Activated CD4-positive, alpha-beta memory T cell treated with anti-CD3 and anti-CD28 coated beads, Interleukin-2, amount 10 ng/mL, durations not matched to agents 7 days and 5 days (primary cell): Measurements from ENCODE around the gene HNRNPC. TPM values are rescaled to one million over a fixed set of nuclear protein-coding genes. Genes with fewer than 3 reads are reported as not detected.
"Not testable (repeated sequence)": the region's sequence is repeated elsewhere in the genome, so short reads cannot be mapped to it uniquely, and the experiment has no call there.

Source experiments
- CTCF ChIA-PET: fragments of 350-600 bp; sonication (Branson Sonifier 250); formaldehyde crosslinking; loops from one replicate; lab custom pipeline; 2021; ENCODE audit warnings: antibody characterized with exemption, inconsistent platforms; lab: Charles Lee
- POLR2A ChIA-PET: fragments of 350-600 bp; sonication (Branson Sonifier 250); formaldehyde crosslinking; loops from one replicate; lab custom pipeline; 2021; ENCODE audit warnings: antibody characterized with exemption; lab: Charles Lee
- DNase-seq: peaks from one replicate; pipeline ENCODE4 v3.0.0-alpha.2; 2020
- H3K27ac Mint-ChIP-seq: one replicate; pipeline ENCODE4 v1.8.0; 2021; ENCODE audit warnings: mild to moderate bottlenecking, mixed read lengths
- H3K27me3 Mint-ChIP-seq: one replicate; pipeline ENCODE4 v1.8.0; 2021; ENCODE audit warnings: mixed read lengths
- H3K36me3 Mint-ChIP-seq: one replicate; pipeline ENCODE4 v1.8.0; 2021; ENCODE audit warnings: low read depth, mixed read lengths
- H3K4me1 Mint-ChIP-seq: one replicate; pipeline ENCODE4 v1.8.0; 2021; ENCODE audit warnings: mixed read lengths
- H3K4me3 Mint-ChIP-seq: one replicate; pipeline ENCODE4 v1.8.0; 2021; ENCODE audit warnings: mild to moderate bottlenecking, mixed read lengths
- H3K9me3 Mint-ChIP-seq: one replicate; pipeline ENCODE4 v1.8.0; 2021; ENCODE audit warnings: mixed read lengths
- total RNA-seq, 2 experiments: library from RNA; stranded (reverse); gene quantifications; one replicate each; pipeline ENCODE4 v1.2.3, GENCODE V29; 2021

The HNRNPC gene
- total RNA-seq, 2 experiments from 2014 or later = 689 to 710 TPM

GRCh38 chr14:21215130-21215878 is 53.9 kb downstream of the HNRNPC start:
- ChIA-PET POLR2A (interaction anchor here (0.6 to 3.7 kb wide), 14 partner anchors 12 to 1247 kb away, joined by 3 to 24 read pairs (median 4); no protein-coding TSS in a partner anchor), CTCF (interaction anchor here (1.0 kb wide), 1 partner anchor 29 kb away, joined by 3 read pairs; no protein-coding TSS in a partner anchor)
- no peak overlapping the region for H3K4me3 Mint-ChIP-seq

GRCh38 chr14:21213652-21214051 is 55.6 kb downstream of the HNRNPC start:
- H3K4me3 Mint-ChIP-seq = no peak overlapping the region
- H3K9me3 Mint-ChIP-seq = no peaks in the 10 kb centered on the region
- ChIA-PET POLR2A (no interaction called here), CTCF (no interaction called here)
- DNase-seq = no peak
- H3K36me3 Mint-ChIP-seq = peaks cover 78% of the 10 kb centered on the region
- no peak overlapping the region for H3K27ac Mint-ChIP-seq
- H3K4me1 Mint-ChIP-seq = peaks cover 47% of the 10 kb centered on the region
- no peaks in the 10 kb centered on the region for H3K27me3 Mint-ChIP-seq

More at GRCh38 chr14:21215130-21215878, 53.9 kb downstream of the HNRNPC start:
- peaks cover 56% of the 10 kb centered on the region for H3K4me1 Mint-ChIP-seq
- DNase-seq = no peak
- no peaks in the 10 kb centered on the region for H3K9me3 Mint-ChIP-seq
- no peaks in the 10 kb centered on the region for H3K27me3 Mint-ChIP-seq
- peak overlapping the region; percentile 69 for H3K27ac Mint-ChIP-seq
- H3K36me3 Mint-ChIP-seq = peaks cover 75% of the 10 kb centered on the region

- Mint-ChIP-seq H3K4me1 (peaks cover 46% of the 10 kb centered on the region), H3K36me3 (peaks cover 82% of the 10 kb centered on the region)
- H3K27ac Mint-ChIP-seq, H3K9me3 Mint-ChIP-seq, DNase-seq, H3K4me3 Mint-ChIP-seq, CTCF ChIA-PET, H3K27me3 Mint-ChIP-seq: not testable (repeated sequence)
- POLR2A ChIA-PET = interaction anchor here (1.6 kb wide), 1 partner anchor 172 kb away, joined by 3 read pairs; no protein-coding TSS in a partner anchor
Measured at GRCh38 chr14:21212824-21213223, 56.4 kb downstream of the HNRNPC start.

GRCh38 chr14:21211509-21211908 is 57.7 kb downstream of the HNRNPC start:
- ChIA-PET POLR2A (interaction anchor here (0.9 to 1.6 kb wide), 3 partner anchors 9 to 173 kb away, joined by 3 read pairs; no protein-coding TSS in a partner anchor), CTCF (no interaction called here)
- H3K27ac Mint-ChIP-seq = no peak overlapping the region
- H3K27me3 Mint-ChIP-seq = no peaks in the 10 kb centered on the region
- peaks cover 37% of the 10 kb centered on the region for H3K4me1 Mint-ChIP-seq
- no peak overlapping the region for H3K4me3 Mint-ChIP-seq
- DNase-seq = no peak
- H3K36me3 Mint-ChIP-seq = peaks cover 92% of the 10 kb centered on the region
- no peaks in the 10 kb centered on the region for H3K9me3 Mint-ChIP-seq

GRCh38 chr14:21210023-21210422 is 59.2 kb downstream of the HNRNPC start:
- POLR2A ChIA-PET = interaction anchor here (1.4 kb wide), 1 partner anchor 20 kb away, joined by 4 read pairs; no protein-coding TSS in a partner anchor

GRCh38 chr14:21209185-21209584 is 60.1 kb downstream of the HNRNPC start:
- H3K4me3 Mint-ChIP-seq = no peak overlapping the region
- POLR2A ChIA-PET = interaction anchor here (0.7 to 1.4 kb wide), 3 partner anchors 13 to 125 kb away, joined by 3 to 4 read pairs (median 4); no protein-coding TSS in a partner anchor
- peaks cover 92% of the 10 kb centered on the region for H3K36me3 Mint-ChIP-seq
- H3K27ac Mint-ChIP-seq = no peak overlapping the region
- DNase-seq = no peak
- peaks cover 14% of the 10 kb centered on the region for H3K4me1 Mint-ChIP-seq
- H3K9me3 Mint-ChIP-seq = no peaks in the 10 kb centered on the region
- CTCF ChIA-PET = no interaction called here
- H3K27me3 Mint-ChIP-seq = no peaks in the 10 kb centered on the region

More at GRCh38 chr14:21210023-21210422, 59.2 kb downstream of the HNRNPC start:
- Mint-ChIP-seq H3K4me1 (peaks cover 22% of the 10 kb centered on the region), H3K27ac (peak overlapping the region; percentile 16), H3K9me3 (no peaks in the 10 kb centered on the region), H3K27me3 (no peaks in the 10 kb centered on the region), H3K4me3 (no peak overlapping the region), H3K36me3 (peaks cover 92% of the 10 kb centered on the region)
- CTCF ChIA-PET = no interaction called here
- DNase-seq = no peak

GRCh38 chr14:21208554-21208953 is 60.7 kb downstream of the HNRNPC start:
- no peak overlapping the region for H3K27ac Mint-ChIP-seq

GRCh38 chr14:21206753-21207684 is 62.2 kb downstream of the HNRNPC start:
- Mint-ChIP-seq H3K27ac (no peak overlapping the region), H3K4me1 (peaks cover 7% of the 10 kb centered on the region), H3K9me3 (no peaks in the 10 kb centered on the region), H3K36me3 (peaks cover 94% of the 10 kb centered on the region), H3K4me3 (no peak overlapping the region), H3K27me3 (no peaks in the 10 kb centered on the region)
- POLR2A ChIA-PET = interaction anchor here (1.1 kb wide), 1 partner anchor 9 kb away, joined by 4 read pairs; no protein-coding TSS in a partner anchor
- CTCF ChIA-PET = no interaction called here
- DNase-seq = no peak

More at GRCh38 chr14:21208554-21208953, 60.7 kb downstream of the HNRNPC start:
- DNase-seq = no peak
- ChIA-PET POLR2A (interaction anchor here (0.7 to 1.1 kb wide), 2 partner anchors 14 to 125 kb away, joined by 3 to 4 read pairs; no protein-coding TSS in a partner anchor), CTCF (no interaction called here)
- no peak overlapping the region for H3K4me3 Mint-ChIP-seq
- no peaks in the 10 kb centered on the region for H3K27me3 Mint-ChIP-seq
- peaks cover 92% of the 10 kb centered on the region for H3K36me3 Mint-ChIP-seq
- H3K4me1 Mint-ChIP-seq = peaks cover 11% of the 10 kb centered on the region
- H3K9me3 Mint-ChIP-seq = no peaks in the 10 kb centered on the region

- no peaks in the 10 kb centered on the region for H3K27me3 Mint-ChIP-seq
- CTCF ChIA-PET = no interaction called here
- no peaks in the 10 kb centered on the region for H3K9me3 Mint-ChIP-seq
- no peak overlapping the region for H3K27ac Mint-ChIP-seq
- H3K4me3 Mint-ChIP-seq = no peak overlapping the region
- no peak for DNase-seq
- peaks cover 84% of the 10 kb centered on the region for H3K36me3 Mint-ChIP-seq
- POLR2A ChIA-PET = interaction anchor here (1.1 kb wide), 1 partner anchor 8 kb away, joined by 4 read pairs; no protein-coding TSS in a partner anchor
- peaks cover 4% of the 10 kb centered on the region for H3K4me1 Mint-ChIP-seq
Measured at GRCh38 chr14:21205678-21206581, 63.3 kb downstream of the HNRNPC start.

- Mint-ChIP-seq H3K27ac (no peak overlapping the region), H3K4me3 (no peak overlapping the region), H3K9me3 (no peaks in the 10 kb centered on the region), H3K4me1 (peaks cover 4% of the 10 kb centered on the region), H3K27me3 (no peaks in the 10 kb centered on the region), H3K36me3 (peaks cover 80% of the 10 kb centered on the region)
- no peak for DNase-seq
- ChIA-PET CTCF (no interaction called here), POLR2A (no interaction called here)
Measured at GRCh38 chr14:21205026-21205677, 64.1 kb downstream of the HNRNPC start.

- Mint-ChIP-seq H3K27ac (no peak overlapping the region), H3K4me3 (no peak overlapping the region), H3K4me1 (peaks cover 2% of the 10 kb centered on the region), H3K9me3 (no peaks in the 10 kb centered on the region), H3K27me3 (no peaks in the 10 kb centered on the region), H3K36me3 (peaks cover 72% of the 10 kb centered on the region)
- POLR2A ChIA-PET = interaction anchor here (0.9 to 2.3 kb wide), 3 partner anchors 11 to 251 kb away, joined by 3 to 12 read pairs (median 3); partner anchors contain the start of gene CHD8
- CTCF ChIA-PET = no interaction called here
- no peak for DNase-seq
Measured at GRCh38 chr14:21204167-21205025, 64.8 kb downstream of the HNRNPC start.
